GM19468 (cell line): ENCODE results near the gene MAPK8IP3.
"Not testable (repeated sequence)": the region's sequence is repeated elsewhere in the genome, so short reads cannot be mapped to it uniquely, and the experiment has no call there.

ENCODE experiments used
- ATAC-seq: cut with Tn5 transposase; IDR thresholded peaks from one replicate; pipeline ENCODE4 v1.9.1; 2021; ENCODE audit warnings: mild to moderate bottlenecking, moderate library complexity, moderate number of reproducible peaks; ENCODE audit not compliant: unreplicated experiment; ENCODE audit errors: extremely low read depth

The MAPK8IP3 gene

GRCh38 chr16:1732551-1732987 is 26.6 kb downstream of the MAPK8IP3 start:
- not testable (repeated sequence) for ATAC-seq

- no peak for ATAC-seq
Observed at GRCh38 chr16:1734123-1734522, 28.1 kb downstream of the MAPK8IP3 start.

GRCh38 chr16:1734816-1735215 is 28.8 kb downstream of the MAPK8IP3 start:
- no peak for ATAC-seq

- no peak for ATAC-seq
Observed at GRCh38 chr16:1740234-1740633, 34.2 kb downstream of the MAPK8IP3 start.

- no peak for ATAC-seq
Observed at GRCh38 chr16:1740781-1741490, 34.9 kb downstream of the MAPK8IP3 start.

- ATAC-seq: no peak
Observed at GRCh38 chr16:1741553-1742165, 35.7 kb downstream of the MAPK8IP3 start.

- ATAC-seq: no peak
Observed at GRCh38 chr16:1743376-1744337, 37.7 kb downstream of the MAPK8IP3 start.

- ATAC-seq: no peak
Observed at GRCh38 chr16:1744338-1744840, 38.4 kb downstream of the MAPK8IP3 start.

GRCh38 chr16:1745181-1745899 is 39.3 kb downstream of the MAPK8IP3 start:
- no peak for ATAC-seq

GRCh38 chr16:1745900-1746692 is 40.1 kb downstream of the MAPK8IP3 start:
- no peak for ATAC-seq

GRCh38 chr16:1746693-1747195 is 40.7 kb downstream of the MAPK8IP3 start:
- no peak for ATAC-seq

GRCh38 chr16:1747934-1748333 is 41.9 kb downstream of the MAPK8IP3 start:
- no peak for ATAC-seq

GRCh38 chr16:1749152-1750117 is 43.4 kb downstream of the MAPK8IP3 start:
- ATAC-seq: no peak

- no peak for ATAC-seq
Observed at GRCh38 chr16:1751946-1752345, 46.0 kb downstream of the MAPK8IP3 start.

- ATAC-seq: no peak
Observed at GRCh38 chr16:1752853-1753252, 46.9 kb downstream of the MAPK8IP3 start.

- no peak for ATAC-seq
Observed at GRCh38 chr16:1754204-1754603, 48.2 kb downstream of the MAPK8IP3 start.

GRCh38 chr16:1757714-1758461 is 51.9 kb downstream of the MAPK8IP3 start:
- ATAC-seq: no peak
